GM12872 (cell line): ENCODE data around the gene PPP1R9A.

Experiments
- CTCF ChIP-seq: IDR thresholded peaks from 3 replicates; pipeline ENCODE4 v1.5.1; 2011; ENCODE audit warnings: low read depth, mild to moderate bottlenecking, low read length, moderate library complexity; ENCODE audit not compliant: insufficient read depth

Gene PPP1R9A

GRCh38 chr7:95101422-95101821, 194.0 kb downstream of the PPP1R9A start:
- no peak for TF ChIP-seq CTCF

GRCh38 chr7:95102662-95103061, 195.3 kb downstream of the PPP1R9A start:
- no peak for TF ChIP-seq CTCF

DNA sequence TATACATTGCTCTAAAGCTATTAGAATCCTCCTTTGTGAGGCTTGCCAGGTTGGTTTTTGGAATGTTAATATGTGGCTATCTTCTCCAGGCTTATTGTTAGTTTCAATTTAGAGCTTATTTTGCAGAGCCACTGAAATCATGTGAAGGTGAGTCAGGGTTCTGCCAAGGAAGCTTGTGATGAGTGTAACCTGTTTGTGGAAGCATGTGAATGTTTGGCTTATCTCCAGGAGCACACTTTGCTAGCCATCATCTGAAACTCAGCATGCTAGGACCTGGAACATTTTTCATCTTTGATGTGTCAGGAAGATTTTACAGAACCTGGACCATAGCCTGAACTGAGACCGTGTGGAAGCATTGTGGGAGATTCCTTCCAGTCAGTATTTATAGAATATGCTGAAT, 197.3 kb downstream of the PPP1R9A start:
- TF ChIP-seq CTCF = no peak

- TF ChIP-seq CTCF = no peak
Observed at GRCh38 chr7:95105627-95106026, 198.2 kb downstream of the PPP1R9A start.

DNA sequence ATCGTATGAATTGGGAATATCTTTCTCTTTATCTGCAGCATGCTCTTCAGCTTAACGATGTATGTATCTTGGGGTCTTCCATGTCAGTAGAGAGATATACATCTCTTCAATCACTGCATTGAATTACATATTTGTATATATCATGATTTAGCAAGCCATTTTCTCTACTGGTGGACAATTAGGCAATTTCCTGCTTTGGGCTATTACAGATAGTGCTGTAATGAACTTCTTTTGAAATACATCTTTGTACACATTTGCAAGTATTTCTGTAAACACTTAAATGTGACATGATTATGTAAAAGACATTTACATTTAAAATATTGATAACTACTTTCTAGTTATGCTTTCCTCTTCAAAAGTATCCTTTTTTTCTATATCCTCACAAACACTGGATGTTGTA, 199.0 kb downstream of the PPP1R9A start:
- no peak for TF ChIP-seq CTCF

DNA sequence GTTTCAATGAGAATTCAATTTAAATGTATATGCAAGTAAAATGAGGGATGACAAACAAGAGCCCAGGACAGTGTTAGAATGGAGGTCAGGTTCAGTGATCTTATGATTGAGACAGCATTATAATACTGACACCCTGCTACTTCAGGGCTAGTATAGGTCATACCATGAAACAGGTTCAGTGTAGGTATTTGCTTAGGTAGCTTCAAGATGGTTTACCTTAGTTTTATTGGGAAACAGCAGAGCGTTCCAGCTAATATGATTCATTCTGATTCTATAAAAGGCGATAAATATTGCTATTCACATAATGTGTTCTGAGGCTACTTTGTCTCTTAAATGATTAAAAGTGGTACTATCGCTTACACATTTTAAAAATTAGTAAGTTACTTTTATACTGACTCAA, 203.3 kb downstream of the PPP1R9A start:
- TF ChIP-seq CTCF = no peak

DNA sequence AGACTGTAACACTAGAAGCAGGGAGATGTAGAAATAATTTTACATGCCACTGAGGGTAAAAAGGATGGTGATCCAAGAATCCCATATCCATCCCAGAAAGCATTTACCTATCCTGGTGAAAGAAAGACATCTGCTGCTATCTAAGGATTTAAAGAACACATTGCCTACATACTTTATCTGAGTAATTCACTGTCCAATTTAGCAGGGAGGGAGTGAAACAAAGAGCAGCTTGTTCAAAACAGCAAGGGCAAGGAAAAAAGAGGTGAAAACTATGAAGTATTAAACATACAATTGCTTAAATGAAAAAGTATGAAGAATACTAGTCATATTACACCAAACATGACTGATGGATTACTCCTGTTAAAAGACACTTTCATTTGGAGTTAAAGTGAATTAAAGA, 206.2 kb downstream of the PPP1R9A start:
- no peak for TF ChIP-seq CTCF
